ENCODE measurements around the gene TBX19. TPM values are rescaled to one million over a fixed set of nuclear protein-coding genes. Genes with fewer than 3 reads are reported as not detected.

Gene TBX19
- total RNA-seq, 1 experiment from 2014 or later, result 3.0 TPM

- Histone ChIP-seq H3K9me2 (ENCODE audit: insufficient read depth) (no peaks in the 10 kb centered on the region), H3K36me3 (ENCODE audit: control insufficient read depth in 1 of 2, insufficient read depth in 2 of 2, low read length in 2 of 2) (peaks cover 18 to 27% of the 10 kb centered on the region in 2 experiments), H3K4me3 (replicated peaks in 1 of 2; ENCODE audit: low read depth in 1 of 2, low read length in 2 of 2) (no peak overlapping the region), H3K79me2 (ENCODE audit: insufficient read depth, low read length) (peaks cover 28% of the 10 kb centered on the region), H3K27me3 (ENCODE audit: insufficient read depth, low read length) (no peaks in the 10 kb centered on the region), H3K4me1 (ENCODE audit: control insufficient read depth in 1 of 2, insufficient read depth in 2 of 2, low read length in 2 of 2) (peaks cover 17% of the 10 kb centered on the region in 2 experiments), H3K27ac (ENCODE audit: low read depth, low read length) (peak overlapping the region; percentile 44), H4K20me1 (ENCODE audit: insufficient read depth) (no peaks in the 10 kb centered on the region), H3K4me2 (ENCODE audit: low read length) (peak overlapping the region; percentile 47), H2AFZ (ENCODE audit: low read depth, low read length, poor library complexity, severe bottlenecking) (no peak overlapping the region), H3K9me3 (ENCODE audit: control insufficient read depth in 1 of 2, insufficient read depth in 1 of 2, low read depth in 1 of 2, low read length in 2 of 2) (no peaks in the 10 kb centered on the region), H3K9ac (ENCODE audit: low read length) (no peak overlapping the region)
- ATAC-seq, result peak; percentile 57; the same call in 1 of the 2 replicates
- intact Hi-C loops (cut with micrococcal nuclease), result no loop called here
- POLR2A ChIA-PET, result no interaction called here
- BruUV-seq (replicated peaks), result no TSS peak
- TF ChIP-seq SIN3A (IDR thresholded peaks at IDR 0.05; ENCODE audit: low read depth), result no peak
- TF ChIP-seq, protein P1, sequence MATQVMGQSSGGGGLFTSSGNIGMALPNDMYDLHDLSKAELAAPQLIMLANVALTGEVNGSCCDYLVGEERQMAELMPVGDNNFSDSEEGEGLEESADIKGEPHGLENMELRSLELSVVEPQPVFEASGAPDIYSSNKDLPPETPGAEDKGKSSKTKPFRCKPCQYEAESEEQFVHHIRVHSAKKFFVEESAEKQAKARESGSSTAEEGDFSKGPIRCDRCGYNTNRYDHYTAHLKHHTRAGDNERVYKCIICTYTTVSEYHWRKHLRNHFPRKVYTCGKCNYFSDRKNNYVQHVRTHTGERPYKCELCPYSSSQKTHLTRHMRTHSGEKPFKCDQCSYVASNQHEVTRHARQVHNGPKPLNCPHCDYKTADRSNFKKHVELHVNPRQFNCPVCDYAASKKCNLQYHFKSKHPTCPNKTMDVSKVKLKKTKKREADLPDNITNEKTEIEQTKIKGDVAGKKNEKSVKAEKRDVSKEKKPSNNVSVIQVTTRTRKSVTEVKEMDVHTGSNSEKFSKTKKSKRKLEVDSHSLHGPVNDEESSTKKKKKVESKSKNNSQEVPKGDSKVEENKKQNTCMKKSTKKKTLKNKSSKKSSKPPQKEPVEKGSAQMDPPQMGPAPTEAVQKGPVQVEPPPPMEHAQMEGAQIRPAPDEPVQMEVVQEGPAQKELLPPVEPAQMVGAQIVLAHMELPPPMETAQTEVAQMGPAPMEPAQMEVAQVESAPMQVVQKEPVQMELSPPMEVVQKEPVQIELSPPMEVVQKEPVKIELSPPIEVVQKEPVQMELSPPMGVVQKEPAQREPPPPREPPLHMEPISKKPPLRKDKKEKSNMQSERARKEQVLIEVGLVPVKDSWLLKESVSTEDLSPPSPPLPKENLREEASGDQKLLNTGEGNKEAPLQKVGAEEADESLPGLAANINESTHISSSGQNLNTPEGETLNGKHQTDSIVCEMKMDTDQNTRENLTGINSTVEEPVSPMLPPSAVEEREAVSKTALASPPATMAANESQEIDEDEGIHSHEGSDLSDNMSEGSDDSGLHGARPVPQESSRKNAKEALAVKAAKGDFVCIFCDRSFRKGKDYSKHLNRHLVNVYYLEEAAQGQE (IDR thresholded peaks at IDR 0.05; ENCODE audit: low read depth), result no peak
- TF ChIP-seq ATF3 (IDR thresholded peaks at IDR 0.05), result no peak
- TF ChIP-seq EZH2phosphoT487 (IDR thresholded peaks at IDR 0.05; ENCODE audit: borderline replicate concordance), result no peak
- no peak for TF ChIP-seq JUND (IDR thresholded peaks at IDR 0.05)
- TF ChIP-seq EGR1 (IDR thresholded peaks at IDR 0.05; ENCODE audit: low read depth), result no peak
- TF ChIP-seq ZNF274 (IDR thresholded peaks at IDR 0.05; ENCODE audit: low read depth, low read length), result no peak
- no peak for TF ChIP-seq FOSL1 (IDR thresholded peaks at IDR 0.05; ENCODE audit: low read depth)
- TF ChIP-seq, protein P2, sequence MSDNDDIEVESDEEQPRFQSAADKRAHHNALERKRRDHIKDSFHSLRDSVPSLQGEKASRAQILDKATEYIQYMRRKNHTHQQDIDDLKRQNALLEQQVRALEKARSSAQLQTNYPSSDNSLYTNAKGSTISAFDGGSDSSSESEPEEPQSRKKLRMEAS (IDR thresholded peaks at IDR 0.05), result no peak
- no peak for TF ChIP-seq ZBTB33 (IDR thresholded peaks at IDR 0.05; ENCODE audit: extremely low read depth, insufficient replicate concordance, low read length)
- no peak for TF ChIP-seq CBX3 (IDR thresholded peaks at IDR 0.05; ENCODE audit: low read depth)
- no peak for TF ChIP-seq TCF7L2 (IDR thresholded peaks at IDR 0.05; ENCODE audit: borderline replicate concordance, extremely low read depth, insufficient read depth, insufficient read length)
- TF ChIP-seq ELF1 (IDR thresholded peaks at IDR 0.05; ENCODE audit: borderline replicate concordance, low read depth), result no peak
- TF ChIP-seq EZH2 (IDR thresholded peaks at IDR 0.05), result no peak
- TF ChIP-seq ZFX (IDR thresholded peaks at IDR 0.05), result no peak
- RAD21 ChIA-PET (ENCODE audit: low non-redundant PET in 1 of 2, low total read pairs in 2 of 2, uncharacterized antibody in 2 of 2, unreplicated experiment in 2 of 2), result no interaction called here
- DNase-seq (ENCODE audit: low read depth, low spot score), result no peak
- CTCF ChIA-PET, result interaction anchor here (1.4 kb wide), 1 partner anchor 8 kb away, joined by 9 read pairs; no protein-coding TSS in a partner anchor
Measured at GRCh38 chr1:168243636-168244212, 37.0 kb upstream of the TBX19 start.

All from HCT116 (cell line).